Activated naive CD4-positive, alpha-beta T cell treated with anti-CD3 and anti-CD28 coated beads for 36 hours (primary cell): ENCODE measurements around the gene CHKA. TPM values are rescaled to one million over a fixed set of nuclear protein-coding genes. Genes with fewer than 3 reads are reported as not detected.
A peak's percentile ranks its signal among the peaks of the same experiment; 100 is the strongest.

Experiments used
- CTCF ChIA-PET: fragments of 350-600 bp; sonication (Branson Sonifier 250); formaldehyde crosslinking; loops from one replicate; lab custom pipeline; 2021; ENCODE audit warnings: antibody characterized with exemption; lab: Charles Lee
- DNase-seq: peaks from one replicate; pipeline ENCODE4 v3.0.0-alpha.2; 2020
- H3K27ac Mint-ChIP-seq: one replicate; pipeline ENCODE4 v1.8.0; 2021; ENCODE audit warnings: mild to moderate bottlenecking, mixed read lengths
- H3K27me3 Mint-ChIP-seq: one replicate; pipeline ENCODE4 v1.8.0; 2021; ENCODE audit warnings: low read depth, mixed read lengths
- H3K36me3 Mint-ChIP-seq: one replicate; pipeline ENCODE4 v1.8.0; 2021; ENCODE audit warnings: low read depth, mixed read lengths
- H3K4me1 Mint-ChIP-seq: one replicate; pipeline ENCODE4 v1.8.0; 2021; ENCODE audit warnings: low read depth, mixed read lengths
- H3K4me3 Mint-ChIP-seq: one replicate; pipeline ENCODE4 v1.8.0; 2021; ENCODE audit warnings: mild to moderate bottlenecking, moderate library complexity, mixed read lengths
- H3K9me3 Mint-ChIP-seq: one replicate; pipeline ENCODE4 v1.8.0; 2021; ENCODE audit warnings: mixed read lengths
- intact Hi-C: fragments of 100-400 bp; cut with micrococcal nuclease; formaldehyde crosslinking; loops from one replicate; pipeline ENCODE4 v1.15.1; 2023
- total RNA-seq, 2 experiments: library from RNA; stranded (reverse); gene quantifications; one replicate each; pipeline ENCODE4 v1.2.3, GENCODE V29; 2021

Gene CHKA
- total RNA-seq, 2 experiments from 2014 or later = 6.8 to 7.1 TPM

DNA sequence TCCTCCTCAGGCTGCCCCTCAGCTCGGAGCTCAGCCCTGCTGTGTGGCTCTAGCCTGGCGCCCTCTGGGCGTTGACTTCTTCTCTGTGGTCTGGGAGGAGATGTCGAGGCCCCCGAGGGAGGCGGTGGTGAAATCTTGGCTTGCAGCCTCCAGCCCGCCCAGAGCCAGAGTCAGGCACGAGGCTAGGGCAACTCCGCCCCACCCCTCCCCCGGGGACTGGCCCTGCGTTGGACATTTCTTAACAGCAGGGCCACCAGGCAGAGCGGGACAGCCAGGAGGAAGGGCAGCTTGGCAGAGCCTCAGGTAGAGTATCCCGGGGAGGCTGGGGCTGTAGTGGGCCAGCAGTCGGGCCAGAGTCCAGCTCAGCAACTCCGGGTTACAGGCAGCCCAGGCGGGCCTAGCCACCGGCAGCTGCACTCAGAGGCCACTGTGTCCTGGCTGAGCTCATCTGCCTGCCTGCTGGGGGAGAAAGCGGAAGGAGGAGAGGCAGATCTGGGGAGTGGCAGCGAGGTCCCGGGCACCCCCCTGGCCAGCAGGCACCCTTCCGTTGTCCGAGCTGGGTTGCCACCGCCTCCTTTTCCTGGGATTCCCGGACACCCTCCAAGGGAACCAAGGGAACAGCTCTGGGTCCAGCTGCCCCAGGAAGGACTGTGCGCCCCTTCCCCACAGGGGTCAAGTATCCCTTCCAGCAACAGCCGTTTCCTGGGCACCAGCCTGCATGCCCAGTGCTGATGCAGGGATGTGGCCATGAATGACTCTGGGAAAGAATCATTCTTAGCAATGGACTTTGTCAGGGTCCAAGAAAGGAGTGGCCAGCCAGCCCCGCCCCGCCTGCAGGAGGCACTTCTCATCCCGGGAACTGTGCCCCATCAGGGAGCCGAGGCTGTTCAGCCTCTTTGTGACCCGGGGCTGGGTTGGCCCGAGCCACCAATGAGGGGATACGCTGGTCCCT, 110.8 kb downstream of the CHKA start, which contains the start of gene ALDH3B1:
ALDH3B1 (plus strand) TSS at position 238 of the 952 bp plus-strand sequence. CDS start 4,971 bp downstream, outside the sequence.
- intact Hi-C loops = no loop called here
- Mint-ChIP-seq H3K36me3 (no peaks in the 10 kb centered on the region), H3K4me3 (no peak within 1 kb of the TSS), H3K9me3 (no peaks in the 10 kb centered on the region), H3K27me3 (peaks cover 4% of the 10 kb centered on the region), H3K4me1 (peaks cover 10% of the 10 kb centered on the region), H3K27ac (no peak within 1 kb of the TSS)
- CTCF ChIA-PET = no interaction called here
- DNase-seq = no peak

DNA sequence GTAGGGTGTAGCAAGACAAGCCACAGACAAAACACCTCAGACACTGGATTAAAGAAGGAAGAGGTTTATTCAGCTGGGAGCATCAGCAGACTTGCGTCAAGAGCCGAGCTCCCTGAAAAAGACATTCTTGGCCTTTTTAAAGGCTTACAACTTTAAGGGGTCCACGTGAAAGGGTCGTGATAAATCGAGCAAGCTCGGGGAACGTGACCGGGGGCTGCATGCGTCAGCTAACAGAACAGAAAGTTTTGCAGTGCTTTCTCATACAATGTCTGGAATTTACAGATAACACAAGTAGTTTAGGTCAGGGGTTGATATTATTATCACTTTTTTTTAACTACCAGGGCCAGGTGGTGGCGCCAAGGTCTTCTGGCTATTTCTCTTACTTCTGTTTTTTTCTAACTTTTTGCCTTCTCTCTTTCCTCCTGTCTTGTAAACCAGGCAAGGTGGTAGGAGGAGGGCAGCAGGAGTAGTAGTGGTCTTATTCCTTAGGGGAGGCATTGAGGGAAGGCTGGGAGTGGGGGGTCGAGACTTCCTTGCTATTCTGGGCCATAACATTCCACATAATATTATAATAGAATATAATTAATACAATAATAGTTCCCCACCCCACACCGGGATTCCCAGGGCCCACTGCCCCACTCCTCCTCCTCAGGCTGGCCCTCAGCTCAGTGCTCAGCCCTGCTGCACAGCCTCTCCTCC, 111.6 kb downstream of the CHKA start:
- peaks cover 14% of the 10 kb centered on the region for H3K4me1 Mint-ChIP-seq
- H3K27ac Mint-ChIP-seq = no peak overlapping the region
- H3K36me3 Mint-ChIP-seq = no peaks in the 10 kb centered on the region
- no peaks in the 10 kb centered on the region for H3K9me3 Mint-ChIP-seq
- DNase-seq = peak; percentile 57
- H3K27me3 Mint-ChIP-seq = peaks cover 4% of the 10 kb centered on the region
- intact Hi-C loops = loop anchor here (1.0 to 10.0 kb wide), 4 partner anchors 33 to 288 kb away; partner anchors contain the start of gene CHKA
- no peak overlapping the region for H3K4me3 Mint-ChIP-seq
- CTCF ChIA-PET = interaction anchor here (1.3 kb wide), 1 partner anchor 201 kb away, joined by 4 read pairs; no protein-coding TSS in a partner anchor

DNA sequence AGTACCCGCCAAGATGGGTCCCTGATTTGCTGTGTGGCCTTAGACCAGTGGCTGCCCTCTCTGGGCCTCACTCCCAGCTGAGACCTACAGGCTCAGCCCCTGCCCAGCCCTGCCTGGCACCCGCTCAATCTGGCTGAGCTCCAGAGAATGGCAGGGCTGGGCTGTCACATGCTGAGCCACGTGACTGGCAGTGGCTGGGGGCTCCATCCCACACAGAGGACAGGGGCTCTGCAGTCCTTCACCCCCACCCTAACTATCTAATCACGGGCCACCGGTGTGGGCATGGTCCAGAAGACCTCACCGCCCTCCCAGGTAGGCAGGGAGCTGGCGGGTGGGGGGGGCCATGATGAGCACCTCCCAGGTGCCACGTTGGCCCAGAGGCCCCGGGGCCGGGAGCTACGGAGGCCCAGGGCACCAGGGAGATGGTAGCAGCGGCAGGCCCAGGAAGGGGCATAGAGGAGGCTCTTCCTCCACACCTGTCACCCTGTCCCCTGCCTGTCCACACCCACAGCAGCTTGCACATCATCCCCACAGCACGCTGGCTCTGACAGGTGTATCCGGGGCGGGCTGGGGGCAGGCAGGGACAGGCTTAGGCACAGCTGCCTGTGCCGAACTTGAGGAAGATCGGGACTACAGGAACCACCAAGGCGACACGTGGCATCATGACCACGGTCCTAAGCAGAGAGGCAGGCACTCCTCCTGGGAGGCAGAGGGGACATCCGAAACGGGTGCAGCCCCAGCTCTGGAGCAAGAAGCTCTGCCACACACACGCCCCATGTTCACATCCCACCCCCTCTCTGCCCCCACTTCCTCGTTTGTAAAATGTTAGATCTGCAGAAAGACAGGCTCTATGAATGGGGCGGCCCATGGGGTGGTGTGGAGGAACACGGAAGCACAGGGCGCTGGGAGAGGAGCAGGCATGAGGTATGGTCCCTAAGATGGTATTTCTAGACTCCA, 112.5 kb downstream of the CHKA start:
- no peak overlapping the region for H3K27ac Mint-ChIP-seq
- no peak overlapping the region for H3K4me3 Mint-ChIP-seq
- peaks cover 4% of the 10 kb centered on the region for H3K27me3 Mint-ChIP-seq
- DNase-seq = no peak
- H3K9me3 Mint-ChIP-seq = no peaks in the 10 kb centered on the region
- intact Hi-C loops = loop anchor here (1.0 to 10.0 kb wide), 4 partner anchors 34 to 289 kb away; partner anchors contain the start of gene CHKA
- H3K4me1 Mint-ChIP-seq = peaks cover 16% of the 10 kb centered on the region
- CTCF ChIA-PET = interaction anchor here (0.6 to 1.3 kb wide), 2 partner anchors 202 to 291 kb away, joined by 3 to 4 read pairs; no protein-coding TSS in a partner anchor
- no peaks in the 10 kb centered on the region for H3K36me3 Mint-ChIP-seq

DNA sequence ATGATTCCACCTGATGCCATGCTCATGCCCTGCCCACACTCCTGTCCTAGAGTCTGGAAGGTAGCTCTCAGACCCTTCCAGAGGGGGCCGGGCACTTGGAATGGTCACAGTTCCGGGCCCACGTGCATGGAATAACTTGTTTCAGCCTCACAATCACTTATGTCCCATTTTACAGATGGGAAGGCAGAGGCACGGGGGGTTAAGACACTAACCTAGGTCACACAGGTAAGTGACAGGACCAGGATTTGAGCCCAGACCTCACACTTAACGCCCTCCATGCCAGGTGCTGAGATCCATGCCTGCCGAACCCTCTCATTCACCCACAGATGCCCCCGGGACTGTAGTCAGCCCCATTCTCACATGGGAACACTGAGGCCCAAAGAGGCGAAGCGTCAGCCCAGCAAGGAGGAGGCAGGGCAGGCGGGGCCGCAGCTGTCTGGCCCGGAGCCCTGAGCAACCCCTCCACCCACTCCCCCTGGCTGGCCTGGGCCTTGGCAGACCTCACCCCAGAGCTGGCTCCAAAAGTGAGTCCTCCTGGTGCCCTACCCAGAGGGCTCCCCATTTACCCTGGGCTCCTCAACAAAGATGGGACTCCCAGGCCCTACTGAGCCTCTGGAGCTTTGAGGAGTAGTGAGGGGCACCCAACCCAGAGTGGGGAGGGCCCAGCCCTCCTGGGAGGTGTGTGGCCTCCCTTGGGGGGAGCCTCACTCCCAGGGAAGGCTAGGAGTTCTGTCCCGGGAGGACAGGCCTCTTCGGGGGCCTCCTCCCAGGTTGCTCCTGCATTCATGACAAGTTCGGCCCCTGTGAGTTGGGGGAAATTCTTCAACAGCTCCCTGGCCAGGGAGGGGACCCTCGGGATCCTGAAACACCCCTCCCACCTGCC, 113.4 kb downstream of the CHKA start:
- Mint-ChIP-seq H3K4me1 (peaks cover 18% of the 10 kb centered on the region), H3K36me3 (no peaks in the 10 kb centered on the region), H3K27me3 (peaks cover 4% of the 10 kb centered on the region), H3K4me3 (no peak overlapping the region), H3K27ac (no peak overlapping the region), H3K9me3 (no peaks in the 10 kb centered on the region)
- CTCF ChIA-PET = interaction anchor here (0.6 kb wide), 1 partner anchor 292 kb away, joined by 3 read pairs; no protein-coding TSS in a partner anchor
- no peak for DNase-seq
- intact Hi-C loops = loop anchor here (5.0 to 10.0 kb wide), 2 partner anchors 35 to 117 kb away; partner anchors contain the start of gene CHKA

DNA sequence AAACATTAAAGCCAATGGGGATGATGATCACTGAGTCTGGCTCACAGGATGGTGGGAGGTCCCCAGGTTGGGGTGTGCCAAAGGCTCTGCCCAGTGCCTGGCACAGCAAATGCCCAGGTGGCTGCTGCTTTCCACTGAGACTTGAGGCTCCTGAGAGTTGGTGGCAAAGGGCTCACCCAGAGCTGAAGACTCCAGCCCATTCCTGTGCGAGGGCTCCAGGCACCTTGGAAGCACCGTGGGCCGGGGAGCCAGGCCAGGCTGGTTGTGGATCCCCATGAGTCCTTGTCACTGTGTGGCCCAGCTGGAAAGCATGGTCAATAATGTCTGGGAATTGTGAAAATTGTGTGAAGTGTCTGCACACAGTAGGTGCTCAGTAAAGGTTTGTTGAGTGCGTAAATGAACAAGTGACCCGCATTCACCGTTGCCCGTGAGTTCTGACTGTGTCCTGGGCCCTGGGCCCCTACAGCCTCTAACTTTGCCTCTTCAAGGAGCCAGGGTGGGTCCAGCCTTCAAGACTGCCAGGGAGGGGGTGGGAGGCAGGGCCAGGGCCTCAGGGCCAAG, 114.5 kb downstream of the CHKA start:
- intact Hi-C loops = loop anchor here (5.0 to 10.0 kb wide), 2 partner anchors 36 to 118 kb away; partner anchors contain the start of gene CHKA
- CTCF ChIA-PET = no interaction called here
- no peaks in the 10 kb centered on the region for H3K9me3 Mint-ChIP-seq
- no peaks in the 10 kb centered on the region for H3K36me3 Mint-ChIP-seq
- no peak overlapping the region for H3K4me3 Mint-ChIP-seq
- H3K27ac Mint-ChIP-seq = no peak overlapping the region
- H3K27me3 Mint-ChIP-seq = peaks cover 3% of the 10 kb centered on the region
- DNase-seq = no peak
- H3K4me1 Mint-ChIP-seq = peaks cover 24% of the 10 kb centered on the region

DNA sequence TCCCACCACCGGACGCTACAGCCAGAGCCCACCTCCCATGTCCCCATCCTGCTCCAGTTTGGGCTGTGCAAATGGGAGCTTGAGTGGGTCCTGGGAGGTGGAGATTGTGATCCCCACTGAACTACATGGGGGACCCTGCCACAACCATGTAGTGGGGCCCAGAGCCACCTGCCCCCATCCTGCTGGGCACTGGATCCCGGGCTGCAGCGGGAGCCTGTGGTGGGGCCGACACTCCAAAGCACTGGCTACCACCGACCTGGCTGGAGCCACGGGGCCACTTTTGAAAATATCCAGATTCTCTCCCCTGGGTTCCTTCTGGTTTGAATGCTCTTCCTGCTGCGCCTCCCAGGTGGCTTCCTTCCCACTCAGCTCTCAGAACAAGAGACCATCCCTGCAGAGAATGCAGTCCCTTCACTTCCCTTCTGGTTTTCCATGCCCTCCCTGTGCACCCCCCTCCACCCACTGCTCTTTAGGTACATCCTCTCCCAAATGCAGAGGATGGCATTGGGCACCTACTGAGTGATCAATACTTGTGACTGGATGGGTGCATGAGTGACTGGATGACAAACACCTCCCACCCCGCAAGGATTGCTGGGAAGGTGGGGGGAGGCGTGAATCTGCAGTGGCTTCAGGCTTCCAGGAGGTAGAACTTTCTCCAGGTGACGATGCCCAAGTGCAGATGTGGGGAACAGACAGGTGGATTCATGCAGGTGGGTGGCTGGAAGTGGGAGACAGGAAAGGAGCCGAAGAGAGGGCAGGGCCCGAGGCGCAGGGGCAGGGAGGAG, 116.4 kb downstream of the CHKA start:
- Mint-ChIP-seq H3K4me1 (peaks cover 24% of the 10 kb centered on the region), H3K27ac (no peak overlapping the region), H3K9me3 (no peaks in the 10 kb centered on the region), H3K27me3 (no peaks in the 10 kb centered on the region), H3K36me3 (no peaks in the 10 kb centered on the region), H3K4me3 (peak overlapping the region; percentile 82)
- no peak for DNase-seq
- CTCF ChIA-PET = interaction anchor here (0.5 to 0.9 kb wide), 3 partner anchors 11 to 397 kb away, joined by 3 to 6 read pairs (median 3); no protein-coding TSS in a partner anchor
- intact Hi-C loops = loop anchor here (2.0 to 10.0 kb wide), 3 partner anchors 26 to 120 kb away; partner anchors contain the start of genes CHKA and NDUFS8

DNA sequence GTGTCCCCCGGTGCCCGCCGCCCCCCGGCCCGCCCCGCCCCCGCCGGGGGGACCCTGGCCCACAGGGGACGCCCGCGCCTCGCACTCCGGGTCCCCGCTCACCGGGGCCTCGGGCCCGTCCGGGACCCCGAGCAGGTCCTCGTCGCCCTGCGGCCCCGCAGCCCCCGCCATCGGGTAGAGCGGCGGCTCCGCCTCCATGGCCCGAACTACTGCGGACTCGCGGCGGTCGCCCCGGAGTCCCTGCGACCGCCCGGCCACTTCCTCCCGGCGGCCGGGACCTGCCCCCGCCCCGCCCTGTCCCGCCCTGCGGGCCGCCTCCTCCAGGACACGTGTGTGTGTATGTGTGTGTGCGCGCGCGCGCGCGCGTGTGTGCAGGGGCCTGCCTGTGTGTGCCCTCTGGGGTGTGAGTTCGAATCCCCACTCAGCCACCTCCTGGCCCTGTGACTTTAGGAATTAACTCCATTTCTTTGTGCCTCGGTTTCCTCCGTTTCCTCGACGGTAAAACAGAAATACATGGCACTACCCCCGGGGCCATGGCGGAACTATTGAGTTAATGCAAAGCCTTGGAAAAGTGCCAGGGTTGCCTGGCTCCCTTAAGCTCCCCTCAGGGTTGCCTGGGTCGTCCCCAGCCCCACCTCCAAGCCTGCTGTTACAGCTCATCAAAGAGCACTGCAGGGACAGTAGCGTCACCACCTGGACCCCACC, 117.2 kb downstream of the CHKA start, which contains the start of gene UNC93B1:
UNC93B1 (minus strand) TSS at position 252 of the 705 bp plus-strand sequence; CDS start at position 198, 54 bp downstream.
- H3K9me3 Mint-ChIP-seq = no peaks in the 10 kb centered on the region
- H3K4me1 Mint-ChIP-seq = peaks cover 16% of the 10 kb centered on the region
- H3K36me3 Mint-ChIP-seq = no peaks in the 10 kb centered on the region
- DNase-seq = peak; percentile 89
- H3K27me3 Mint-ChIP-seq = no peaks in the 10 kb centered on the region
- CTCF ChIA-PET = interaction anchor here (0.9 kb wide), 1 partner anchor 10 kb away, joined by 3 read pairs; no protein-coding TSS in a partner anchor
- intact Hi-C loops = loop anchor here (2.0 to 10.0 kb wide), 2 partner anchors 27 to 121 kb away; partner anchors contain the start of genes CHKA and NDUFS8
- H3K4me3 Mint-ChIP-seq = peak within 1 kb of the TSS; percentile 82
- no peak within 1 kb of the TSS for H3K27ac Mint-ChIP-seq

DNA sequence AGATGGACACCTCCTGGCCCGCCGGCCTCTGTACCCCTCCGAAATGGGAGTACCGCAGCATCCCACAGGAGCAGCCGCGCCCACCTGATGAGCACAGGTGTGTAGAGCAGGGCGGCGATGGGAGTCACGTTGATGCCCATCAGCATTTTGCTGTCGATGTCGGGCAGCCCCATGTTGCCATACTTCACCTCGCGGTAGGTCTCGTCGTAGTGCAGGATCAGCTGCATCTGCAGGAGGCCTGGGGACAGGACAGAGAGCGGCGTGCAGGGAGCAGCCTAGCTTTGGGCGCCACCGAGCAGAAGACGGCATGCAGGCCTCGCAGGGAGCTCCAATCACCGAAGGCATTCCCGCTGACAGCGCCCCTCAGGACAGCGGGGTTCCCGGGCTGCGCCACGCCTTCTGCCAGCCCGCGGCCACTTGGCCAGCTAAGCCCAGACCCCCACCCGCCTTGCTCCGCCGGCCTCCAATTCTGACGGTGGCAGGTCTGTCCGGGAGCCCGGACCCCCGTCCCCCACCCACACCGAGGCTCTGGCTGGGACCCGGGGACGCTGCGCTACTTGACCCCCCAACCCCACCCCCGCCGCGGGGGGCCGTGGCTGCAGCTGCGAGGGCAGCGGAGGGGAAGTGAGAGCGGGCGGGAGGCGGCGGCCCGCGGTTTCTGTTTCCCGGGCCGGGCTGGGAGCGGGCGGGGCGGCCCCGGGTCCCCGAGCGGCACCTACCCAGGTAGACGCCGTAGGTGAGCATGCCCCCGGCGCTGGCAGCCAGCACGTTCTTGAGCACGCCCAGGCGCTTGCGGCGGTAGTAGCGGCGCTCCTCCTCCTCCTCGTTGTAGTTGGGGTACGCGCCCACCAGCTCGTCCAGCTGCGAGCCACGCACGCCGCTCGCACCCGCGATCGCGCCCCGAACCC, 118.0 kb downstream of the CHKA start:
- no peak overlapping the region for H3K27ac Mint-ChIP-seq
- CTCF ChIA-PET = no interaction called here

More for the DNA sequence above, 118.0 kb downstream of the CHKA start:
- Mint-ChIP-seq H3K4me3 (peak overlapping the region; percentile 82), H3K36me3 (no peaks in the 10 kb centered on the region), H3K9me3 (no peaks in the 10 kb centered on the region), H3K27me3 (no peaks in the 10 kb centered on the region), H3K4me1 (peaks cover 14% of the 10 kb centered on the region)
- DNase-seq = peak; percentile 41
- intact Hi-C loops = loop anchor here (10.0 kb wide), 1 partner anchor 122 kb away; the partner anchor contains the start of gene CHKA
